Psoas muscle (tissue), 8 donors: Measurements from ENCODE around the gene ENOPH1. TPM values are rescaled to one million over a fixed set of nuclear protein-coding genes. Genes with fewer than 3 reads are reported as not detected.

Source experiments
- ATAC-seq, 4 donors: fragments of 200-7000 bp; cut with Tn5 transposase; one replicate each; pipeline ENCODE4 v1.9.1; 2020; ENCODE audit warnings: moderate library complexity in 3 of 4, mild to moderate bottlenecking in 2 of 4
- DNase-seq, 2 donors: peaks; one replicate each; pipeline ENCODE4 v3.0.0-alpha.2; 2020
- H3K27ac ChIP-seq: fragments of 200-600 bp; one replicate; pipeline ENCODE4 v1.8.0; 2022
- H3K27me3 ChIP-seq, 3 donors: fragments of 200-600 bp in 1 of 3; one replicate each; pipeline versions ENCODE4 v1.6.1 to v1.8.0; 2013 to 2022; ENCODE audit warnings: low read length in 2 of 3, mild to moderate bottlenecking in 2 of 3, moderate library complexity in 1 of 3; ENCODE audit not compliant: insufficient read depth in 3 of 3
- H3K36me3 ChIP-seq, 2 donors: fragments of 200-600 bp in 1 of 2; one replicate each; pipeline versions ENCODE4 v1.6.1 to v1.8.0; 2013 to 2022; ENCODE audit warnings: low read depth in 1 of 2, mild to moderate bottlenecking in 1 of 2, moderate library complexity in 1 of 2; ENCODE audit not compliant: insufficient read depth in 1 of 2
- H3K4me1 ChIP-seq: fragments of 200-600 bp; one replicate; pipeline ENCODE4 v1.8.0; 2022
- H3K4me3 ChIP-seq: fragments of 200-600 bp; one replicate; pipeline ENCODE4 v1.8.0; 2022; ENCODE audit warnings: mild to moderate bottlenecking
- H3K9me3 ChIP-seq: fragments of 200-600 bp; one replicate; pipeline ENCODE4 v1.8.0; 2022
- WGBS, 3 donors: extraction: QIAGEN DNeasy Blood & Tissue Kit; methylation state at CpG; one replicate each; pipeline versions ENCODE4 v1.1.6 to v1.1.7; 2013; 5-methylcytosine and 5-hydroxymethylcytosine counted together
- intact Hi-C, 2 donors: fragments of 100-400 bp; cut with DNase I; formaldehyde crosslinking; loops; one replicate each; pipeline versions ENCODE4 v1.11.0 to v1.14.2; 2022
- polyA plus RNA-seq, 3 donors: library from polyadenylated mRNA; stranded (reverse); fragments of 200-250 nt; gene quantifications; one replicate each; pipeline ENCODE4 v1.2.3, GENCODE V29; 2013
- total RNA-seq, 4 donors: library from RNA; stranded (reverse); fragmentation: NEBNext Ultra II Directional in 2 of 4; extraction: Animal tissue kit (Norgen Biotek cat#: 25700) in 2 of 4; gene quantifications; one replicate each; pipeline versions ENCODE4 v1.2.1 to v1.2.4, GENCODE V29; 2021 to 2023
- TF ChIP-seq, protein P1 (sequence below): fragments of 200-600 bp; IDR thresholded peaks from one replicate; pipeline ENCODE4 v1.8.0; 2022; ENCODE audit warnings: antibody characterized with exemption
- donor health status: healthy with polysubstance abuse.
- donor health status: DM: no; HTN: no; CAD: no; lungs with moderate emphysema.
- donor health status: Bipolar disorder and iron deficiency.
- donor health status: healthy.
- donor health status: DM: yes; HTN: yes; CAD: no.
- donor health status: DM: no; HTN: no; CAD: no.
- donor health status: DM: no; HTN: no; CAD: no.
- donor health status: DM: yes; HTN: yes; CAD: no.

Gene ENOPH1
- total and polyA plus RNA-seq, 7 donors = 9.1 to 27.7 (median 12.5) TPM

GRCh38 chr4:82500435-82501153 lies 70.2 kb downstream of the ENOPH1 start:
- intact Hi-C loops = no loop called here
- ATAC-seq (no peak), DNase-seq (no peak)
- TF ChIP-seq, protein P1, sequence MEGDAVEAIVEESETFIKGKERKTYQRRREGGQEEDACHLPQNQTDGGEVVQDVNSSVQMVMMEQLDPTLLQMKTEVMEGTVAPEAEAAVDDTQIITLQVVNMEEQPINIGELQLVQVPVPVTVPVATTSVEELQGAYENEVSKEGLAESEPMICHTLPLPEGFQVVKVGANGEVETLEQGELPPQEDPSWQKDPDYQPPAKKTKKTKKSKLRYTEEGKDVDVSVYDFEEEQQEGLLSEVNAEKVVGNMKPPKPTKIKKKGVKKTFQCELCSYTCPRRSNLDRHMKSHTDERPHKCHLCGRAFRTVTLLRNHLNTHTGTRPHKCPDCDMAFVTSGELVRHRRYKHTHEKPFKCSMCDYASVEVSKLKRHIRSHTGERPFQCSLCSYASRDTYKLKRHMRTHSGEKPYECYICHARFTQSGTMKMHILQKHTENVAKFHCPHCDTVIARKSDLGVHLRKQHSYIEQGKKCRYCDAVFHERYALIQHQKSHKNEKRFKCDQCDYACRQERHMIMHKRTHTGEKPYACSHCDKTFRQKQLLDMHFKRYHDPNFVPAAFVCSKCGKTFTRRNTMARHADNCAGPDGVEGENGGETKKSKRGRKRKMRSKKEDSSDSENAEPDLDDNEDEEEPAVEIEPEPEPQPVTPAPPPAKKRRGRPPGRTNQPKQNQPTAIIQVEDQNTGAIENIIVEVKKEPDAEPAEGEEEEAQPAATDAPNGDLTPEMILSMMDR = no peak
- Histone ChIP-seq H3K4me3 (no peak overlapping the region), H3K9me3 (no peaks in the 10 kb centered on the region), H3K36me3 (peaks cover 0 to 3% of the 10 kb centered on the region in 2 donors), H3K27me3 (no peaks in the 10 kb centered on the region), H3K4me1 (no peaks in the 10 kb centered on the region), H3K27ac (no peak overlapping the region)
- WGBS, 3 donors = 46 to 63% (median 56%) methylated on average over 5 of the region's 5 CpGs

DNA sequence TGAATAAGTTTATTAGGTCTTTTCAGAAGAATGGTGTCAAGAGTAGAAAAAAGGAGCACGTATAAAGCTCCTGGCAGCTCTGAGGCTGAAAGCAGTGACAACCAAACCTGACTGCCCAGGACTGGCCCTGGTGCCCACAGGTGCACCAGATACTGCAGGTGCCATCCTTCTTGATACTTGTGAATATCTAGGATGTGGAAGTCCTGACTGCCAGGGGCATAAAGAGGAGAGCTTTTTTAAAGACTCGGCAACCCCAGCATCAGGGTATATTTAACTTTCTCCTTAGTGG lies 70.7 kb downstream of the ENOPH1 start:
- ATAC-seq = no peak
- intact Hi-C loops = no loop called here
- no peak for DNase-seq
- Histone ChIP-seq H3K4me1 (no peaks in the 10 kb centered on the region), H3K36me3 (peaks cover 0 to 3% of the 10 kb centered on the region in 2 donors), H3K4me3 (no peak overlapping the region), H3K27me3 (no peaks in the 10 kb centered on the region), H3K9me3 (no peaks in the 10 kb centered on the region), H3K27ac (no peak overlapping the region)
- TF ChIP-seq, protein P1 = no peak
- 89 to 95% (median 90%) methylated on average over 2 of the region's 2 CpGs for WGBS, 3 donors

GRCh38 chr4:82508011-82508410 lies 77.6 kb downstream of the ENOPH1 start:
- DNase-seq (no peak), ATAC-seq (no peak)
- intact Hi-C loops = no loop called here
- no peaks in the 10 kb centered on the region for H3K9me3 ChIP-seq
- no peaks in the 10 kb centered on the region for H3K4me1 ChIP-seq
- H3K4me3 ChIP-seq = no peak overlapping the region
- no peak overlapping the region for H3K27ac ChIP-seq
- H3K27me3 ChIP-seq = no peaks in the 10 kb centered on the region
- H3K36me3 ChIP-seq = peaks cover 0 to 3% of the 10 kb centered on the region in 2 donors
- TF ChIP-seq, protein P1 = no peak

- WGBS, 3 donors = 66 to 70% (median 69%) methylated on average over 5 of the region's 5 CpGs
- Histone ChIP-seq H3K27me3 (no peaks in the 10 kb centered on the region), H3K9me3 (no peaks in the 10 kb centered on the region), H3K27ac (no peak overlapping the region), H3K4me3 (no peak overlapping the region), H3K36me3 (peaks cover 0 to 2% of the 10 kb centered on the region in 2 donors), H3K4me1 (no peaks in the 10 kb centered on the region)
- ATAC-seq = no peak
- DNase-seq = no peak
- intact Hi-C loops = no loop called here
- TF ChIP-seq, protein P1 = no peak
Observed at GRCh38 chr4:82508806-82509428, 78.5 kb downstream of the ENOPH1 start.

- no peaks in the 10 kb centered on the region for H3K9me3 ChIP-seq
- H3K27ac ChIP-seq = no peak overlapping the region
- 95 to 100% (median 98%) methylated on average over 3 of the region's 3 CpGs for WGBS, 3 donors
- H3K27me3 ChIP-seq = no peaks in the 10 kb centered on the region
- ATAC-seq (no peak), DNase-seq (no peak)
- no peaks in the 10 kb centered on the region for H3K4me1 ChIP-seq
- no peak overlapping the region for H3K4me3 ChIP-seq
- H3K36me3 ChIP-seq = no peaks in the 10 kb centered on the region
- TF ChIP-seq, protein P1 = no peak
- intact Hi-C loops = no loop called here
Observed at GRCh38 chr4:82510216-82510615, 79.8 kb downstream of the ENOPH1 start.
